HuH-7.5 (cell line): ENCODE results near the gene THUMPD3.

Experiments used
- DNase-seq: peaks from one replicate; pipeline ENCODE4 v3.0.0; 2011; ENCODE audit warnings: low spot score

Gene THUMPD3

DNA sequence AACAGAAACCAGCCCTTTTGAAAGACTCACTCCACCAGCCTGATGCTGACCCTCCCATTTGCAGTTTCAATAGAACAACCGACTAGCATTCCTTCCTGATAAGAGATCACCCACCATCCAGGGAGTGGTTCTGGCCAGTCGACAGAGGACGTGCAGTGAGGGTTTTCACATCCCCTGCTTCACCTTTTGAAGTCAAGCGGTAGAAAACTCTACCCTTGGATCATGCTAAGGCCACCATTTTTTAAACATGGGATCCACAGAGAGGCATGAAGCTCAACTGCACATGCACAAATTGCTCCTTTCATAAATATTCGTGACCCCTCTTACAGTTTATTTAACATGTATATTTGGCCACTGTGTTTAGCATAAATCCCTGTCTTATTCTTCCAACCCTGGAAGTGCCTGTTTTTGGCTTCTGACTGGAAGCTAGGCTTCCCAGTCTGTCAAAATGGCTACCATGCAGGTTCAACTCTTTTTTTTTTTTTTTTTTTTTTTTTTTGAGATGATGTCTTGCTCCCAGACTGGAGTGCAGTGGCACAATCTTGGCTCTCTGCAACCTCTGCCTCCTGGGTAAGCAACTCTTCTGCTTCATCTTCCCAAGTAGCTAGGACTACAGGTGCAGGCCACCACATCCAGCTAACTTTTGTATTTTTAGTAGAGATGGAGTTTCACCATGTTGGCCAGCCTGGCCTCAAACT is 1.0 kb upstream of the THUMPD3 start:
- no peak for DNase-seq

- no peak for DNase-seq
Measured at GRCh38 chr3:9369508-9369907, 6.7 kb downstream of the THUMPD3 start.

- DNase-seq = no peak
Measured at GRCh38 chr3:9373465-9373864, 10.6 kb downstream of the THUMPD3 start.

GRCh38 chr3:9377981-9378380 is 15.1 kb downstream of the THUMPD3 start:
- DNase-seq = no peak

GRCh38 chr3:9379327-9379726 is 16.5 kb downstream of the THUMPD3 start:
- DNase-seq = no peak

DNA sequence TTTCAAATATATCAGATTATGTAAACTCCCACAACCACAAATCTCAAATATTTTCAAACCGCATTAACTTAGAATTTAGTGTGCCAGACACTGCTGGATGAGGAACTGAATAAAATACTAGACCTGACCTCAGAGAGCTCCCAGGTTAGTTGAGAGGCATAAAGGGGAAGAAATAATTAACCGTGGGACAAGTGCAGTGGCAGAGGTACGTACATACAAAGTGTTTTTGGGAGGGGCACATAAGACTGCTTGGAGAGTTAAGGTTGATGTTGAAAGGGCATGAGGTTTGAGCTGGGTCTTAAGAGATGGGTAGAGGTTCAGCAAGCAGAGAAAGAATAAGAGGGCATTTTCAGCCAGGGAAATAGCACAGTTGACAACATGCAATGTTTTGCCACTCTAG is 17.2 kb downstream of the THUMPD3 start:
- no peak for DNase-seq

- DNase-seq = no peak
Measured at GRCh38 chr3:9384141-9384828, 21.4 kb downstream of the THUMPD3 start.

GRCh38 chr3:9385187-9386077 is 22.6 kb downstream of the THUMPD3 start:
- DNase-seq = no peak

GRCh38 chr3:9386078-9386459 is 23.2 kb downstream of the THUMPD3 start:
- no peak for DNase-seq

- DNase-seq = no peak
Measured at GRCh38 chr3:9386501-9387321, 23.9 kb downstream of the THUMPD3 start.

DNA sequence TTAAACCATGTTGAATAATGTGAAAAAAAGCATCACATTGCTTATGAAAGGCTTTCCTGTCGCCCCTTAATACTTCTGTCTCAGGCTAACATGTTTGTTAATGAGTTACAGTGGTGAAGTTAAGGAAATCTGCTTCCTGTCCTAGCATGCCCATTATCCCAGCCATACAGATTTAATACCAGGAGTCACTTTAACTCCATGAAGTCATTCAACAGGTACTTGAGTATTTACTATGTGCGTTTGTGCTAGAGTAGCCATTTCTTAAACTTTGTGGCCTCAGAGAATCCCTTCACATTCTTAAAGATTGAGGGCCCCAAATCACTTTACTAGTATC is 24.4 kb downstream of the THUMPD3 start:
- DNase-seq = no peak

GRCh38 chr3:9388142-9388541 is 25.3 kb downstream of the THUMPD3 start:
- no peak for DNase-seq

GRCh38 chr3:9388562-9389272 is 25.9 kb downstream of the THUMPD3 start:
- DNase-seq = no peak

- no peak for DNase-seq
Measured at GRCh38 chr3:9390265-9390888, 27.5 kb downstream of the THUMPD3 start.

GRCh38 chr3:9392041-9392440 is 29.2 kb downstream of the THUMPD3 start:
- no peak for DNase-seq

DNA sequence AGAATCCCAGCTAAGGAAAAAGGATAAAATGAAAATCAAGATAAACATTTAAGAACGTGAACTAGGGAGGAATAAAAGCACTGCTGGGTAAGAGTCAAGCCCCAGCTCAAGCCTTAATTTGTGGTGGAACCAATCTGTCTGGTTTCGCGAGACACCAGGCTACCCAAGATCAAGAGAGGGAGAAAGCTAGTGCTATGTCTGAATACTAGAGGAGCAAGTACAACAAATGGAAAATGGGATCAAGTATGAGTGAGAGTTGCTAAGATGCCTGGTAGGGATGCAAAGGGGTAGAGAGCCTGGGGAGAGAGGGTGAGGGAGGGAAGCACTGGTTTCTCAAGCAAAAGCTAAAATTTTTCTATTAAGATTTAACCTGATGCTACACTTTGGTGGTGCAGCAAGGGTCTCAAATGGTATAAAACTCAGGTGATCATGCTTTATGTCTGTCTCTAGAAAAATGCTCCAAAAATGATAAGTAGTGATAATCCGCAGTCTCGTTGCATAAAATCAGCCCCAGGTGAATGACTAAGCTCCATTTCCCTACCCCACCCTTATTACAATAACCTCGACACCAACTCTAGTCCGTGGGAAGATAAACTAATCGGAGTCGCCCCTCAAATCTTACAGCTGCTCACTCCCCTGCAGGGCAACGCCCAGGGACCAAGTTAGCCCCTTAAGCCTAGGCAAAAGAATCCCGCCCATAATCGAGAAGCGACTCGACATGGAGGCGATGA is 32.9 kb downstream of the THUMPD3 start:
- no peak for DNase-seq

- no peak for DNase-seq
Measured at GRCh38 chr3:9396301-9396631, 33.4 kb downstream of the THUMPD3 start.

- peak; percentile 98 for DNase-seq
Measured at GRCh38 chr3:9396632-9397331, 33.9 kb downstream of the THUMPD3 start.

GRCh38 chr3:9397332-9397905 is 34.6 kb downstream of the THUMPD3 start, which contains the start of gene SETD5:
Gene SETD5, plus strand, starts transcription at chr3:9397615. Its CDS starts 31,324 bp downstream, at chr3:9428939.
- DNase-seq = peak; percentile 99
